ENCODE data around the gene ASB5.

DNA sequence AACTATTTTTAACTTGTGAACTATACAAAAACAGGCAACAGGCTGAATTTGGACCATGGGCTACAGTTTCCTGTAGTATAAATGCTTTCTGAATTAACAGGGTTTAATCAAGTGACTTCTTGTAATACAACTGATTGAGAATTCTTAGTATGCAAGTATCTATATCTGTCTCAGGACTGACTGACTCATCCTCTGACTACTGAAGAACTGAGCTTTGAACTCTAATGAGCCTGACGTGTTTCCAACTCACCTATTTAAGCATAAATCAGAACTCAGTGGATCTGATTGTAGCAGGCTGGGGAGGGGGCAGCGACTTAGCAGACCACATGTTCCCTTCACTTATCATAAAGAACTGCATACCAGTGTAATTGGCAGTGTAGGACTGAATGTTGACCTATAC, 81.4 kb downstream of the ASB5 start:
- no peak for TF ChIP-seq POLR2A (IDR thresholded peaks at IDR 0.05; ENCODE audit: low read length)
- no peak for TF ChIP-seq GATA1 (IDR thresholded peaks at IDR 0.05; ENCODE audit: low read depth, low read length)

All from erythroblast (primary cell).